Activated CD4-positive, alpha-beta T cell treated with anti-CD3 and anti-CD28 coated beads for 24 hours (primary cell): ENCODE results near the gene WFDC1.

Source experiments
- DNase-seq, 2 donors: peaks; one replicate each; pipeline ENCODE4 v3.0.0-alpha.2; 2020; ENCODE audit warnings: low read depth in 2 of 2

WFDC1 gene

DNA sequence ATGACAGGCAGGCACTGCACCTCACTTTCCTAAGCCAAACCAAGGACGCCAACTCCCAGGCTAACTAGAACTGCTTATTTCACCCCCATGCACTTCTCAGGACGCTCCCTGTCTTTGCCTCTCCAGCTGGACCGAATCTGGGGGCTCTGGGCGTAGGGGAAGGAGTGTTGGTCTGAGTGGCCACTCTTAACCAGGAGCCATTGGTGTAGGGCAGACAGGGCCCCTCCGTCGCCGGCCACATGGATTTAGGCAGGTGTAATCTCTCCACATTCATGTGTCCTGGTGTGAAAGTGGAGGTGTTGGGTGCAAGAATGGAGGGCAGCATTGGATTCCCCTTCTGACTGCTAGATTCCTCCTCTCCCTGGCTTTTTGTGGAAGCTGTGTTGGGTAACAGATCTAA lies 83.4 kb downstream of the WFDC1 start:
- no peak for DNase-seq

DNA sequence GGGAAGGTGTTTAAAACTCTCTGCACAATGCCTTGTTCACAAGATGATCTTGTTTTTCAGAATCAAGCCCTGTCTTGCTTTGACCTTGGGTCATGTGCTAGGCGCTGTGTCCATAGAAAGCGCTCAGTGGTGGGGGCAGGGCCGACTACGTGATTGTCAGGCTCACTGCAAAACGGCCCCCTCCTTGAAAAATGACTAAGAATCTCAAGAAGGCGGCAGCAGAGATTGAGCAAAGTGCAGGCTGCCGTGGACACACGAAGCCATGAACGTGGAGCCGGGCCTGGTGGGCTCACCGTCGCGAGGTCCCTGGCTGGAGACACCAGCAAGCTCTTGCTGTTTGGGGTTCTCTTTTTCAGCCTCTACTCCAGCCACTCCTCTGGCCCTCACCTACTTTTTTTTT lies 83.9 kb downstream of the WFDC1 start:
- DNase-seq, result no peak

- DNase-seq, result no peak
These were observed 84.5 kb downstream of the WFDC1 start for GRCh38 chr16:84379008-84379708.
